HG03175 (cell line): Measurements from ENCODE around the gene SETD1A.
"Not testable (repeated sequence)": the region's sequence is repeated elsewhere in the genome, so short reads cannot be mapped to it uniquely, and the experiment has no call there.

Experiments
- ATAC-seq: cut with Tn5 transposase; IDR thresholded peaks from one replicate; pipeline ENCODE4 v1.9.1; 2021; ENCODE audit warnings: mild to moderate bottlenecking, moderate library complexity; ENCODE audit not compliant: unreplicated experiment

The SETD1A gene

DNA sequence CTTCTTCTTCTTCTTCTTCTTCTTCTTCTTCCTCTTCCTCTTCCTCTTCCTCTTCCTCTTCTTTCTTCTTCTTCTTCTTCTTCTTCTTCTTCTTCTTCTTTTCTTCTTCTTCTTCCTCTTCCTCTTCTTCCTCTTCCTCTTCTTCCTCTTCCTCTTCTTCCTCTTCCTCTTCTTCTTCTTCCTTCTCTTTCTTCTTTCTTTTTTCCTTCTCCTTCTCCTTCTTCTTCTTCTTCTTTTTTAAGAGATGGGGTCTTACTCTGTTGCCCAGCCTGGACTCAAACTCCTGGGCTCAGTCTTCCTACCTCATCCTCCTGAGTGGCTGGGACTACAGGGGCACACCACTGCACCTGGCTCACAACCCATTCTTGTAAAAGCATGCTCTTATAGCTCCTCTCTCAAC lies 55.7 kb downstream of the SETD1A start:
- ATAC-seq = not testable (repeated sequence)

DNA sequence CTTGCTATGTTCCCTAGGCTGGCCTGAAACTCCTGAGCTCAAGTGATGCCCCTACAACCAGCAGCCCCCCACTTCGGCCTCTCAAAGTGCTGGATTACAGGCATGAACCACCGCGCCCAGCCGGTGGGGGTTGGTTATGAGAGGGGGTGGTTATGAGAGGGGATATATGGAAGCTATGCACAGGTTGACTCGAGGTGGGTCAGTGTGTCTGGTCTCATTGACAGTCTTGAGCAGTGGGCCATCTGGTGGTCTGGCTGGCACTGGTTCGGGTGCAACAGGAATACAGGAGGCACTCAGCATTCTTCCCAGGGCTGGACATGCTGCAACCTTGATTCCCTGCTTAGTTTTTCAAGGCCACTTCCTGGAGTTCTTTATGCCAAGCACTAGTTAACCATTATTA lies 58.5 kb downstream of the SETD1A start:
- ATAC-seq = no peak

DNA sequence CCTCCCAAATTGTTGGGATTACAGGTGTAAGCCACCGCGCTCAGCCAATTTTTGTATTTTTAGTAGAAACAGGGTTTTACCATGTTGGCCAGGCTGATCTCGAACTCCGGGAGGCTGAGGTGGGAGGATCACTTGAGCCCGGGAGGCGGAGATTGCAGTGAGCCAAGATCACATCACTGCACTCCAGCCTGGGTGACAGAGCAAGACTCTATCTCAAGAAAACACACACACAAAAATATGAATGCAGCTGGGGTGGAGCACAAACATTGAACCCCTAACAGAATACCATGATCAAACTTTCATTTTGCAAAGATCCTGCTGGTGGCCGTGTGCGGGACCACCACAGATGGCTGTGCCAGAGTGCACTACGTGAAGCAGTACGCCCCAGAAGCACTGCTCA lies 60.2 kb downstream of the SETD1A start:
- ATAC-seq = not testable (repeated sequence)

DNA sequence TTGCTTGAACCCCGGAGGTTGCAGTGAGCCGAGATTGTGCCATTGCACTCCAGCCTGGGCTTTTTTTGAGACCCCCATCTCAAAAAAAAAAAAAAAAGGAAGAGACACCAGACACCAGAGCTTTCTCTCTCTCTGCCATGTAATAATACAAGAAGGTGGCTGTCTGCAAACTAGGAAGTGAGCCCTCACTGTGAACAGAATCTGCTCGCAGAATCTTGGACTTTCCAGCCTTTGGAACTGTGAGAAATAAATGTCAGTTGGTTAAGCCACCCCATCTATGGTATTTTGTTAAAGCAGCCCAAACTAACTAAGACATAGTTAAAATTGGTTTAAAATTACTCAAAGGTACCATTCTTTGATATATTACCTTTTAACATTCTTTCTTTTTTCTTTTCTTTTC lies 63.0 kb downstream of the SETD1A start:
- ATAC-seq = no peak

DNA sequence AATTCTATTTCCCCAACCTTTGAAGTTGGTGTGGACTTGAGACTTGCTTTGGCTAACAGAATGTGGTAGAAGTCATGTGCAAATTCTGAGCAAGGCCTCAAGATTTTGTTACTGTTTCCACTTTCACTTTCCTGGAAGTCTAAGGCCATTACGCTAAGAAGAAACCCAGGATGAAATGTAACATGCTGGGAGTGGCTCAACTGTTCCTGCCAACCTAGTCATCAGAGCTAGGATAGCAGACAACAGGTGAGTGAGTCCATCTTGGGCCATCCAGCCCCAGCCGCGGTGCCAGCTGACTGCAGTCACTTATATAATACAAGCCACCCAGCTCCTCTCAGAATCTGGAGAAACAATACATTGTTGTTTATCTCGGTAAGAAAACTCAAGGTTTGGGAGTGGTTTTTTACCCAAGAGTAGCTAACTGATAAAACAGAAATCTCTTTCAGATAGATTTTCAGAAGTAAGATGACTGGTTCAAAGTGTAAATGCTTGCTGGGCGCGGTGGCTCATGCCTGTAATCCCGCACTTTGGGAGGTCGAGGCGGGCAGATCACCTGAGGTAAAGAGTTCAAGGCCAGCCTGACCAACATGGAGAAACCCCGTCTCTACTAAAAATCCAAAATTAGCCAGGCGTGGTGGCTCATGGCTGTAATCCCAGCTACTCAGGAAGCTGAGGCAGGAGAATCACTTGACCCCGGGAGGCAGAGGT lies 65.1 kb downstream of the SETD1A start:
- no peak for ATAC-seq

DNA sequence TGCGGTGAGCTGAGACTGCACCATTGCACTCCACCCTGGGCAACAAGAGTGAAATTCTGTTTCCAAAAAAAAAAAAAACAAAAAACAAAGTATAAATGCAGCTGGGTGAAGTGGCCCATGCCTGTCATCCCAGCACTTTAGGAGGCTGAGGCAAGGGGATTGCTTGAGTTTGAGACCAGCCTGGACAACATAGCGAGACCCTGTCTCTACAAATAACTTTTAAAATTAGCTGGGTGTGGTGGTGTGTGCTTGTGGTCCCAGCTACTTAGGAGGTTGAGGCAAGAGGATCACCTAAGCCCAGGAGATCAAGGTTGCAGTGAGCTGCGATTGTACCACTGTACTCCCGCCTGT lies 65.7 kb downstream of the SETD1A start:
- ATAC-seq = no peak

DNA sequence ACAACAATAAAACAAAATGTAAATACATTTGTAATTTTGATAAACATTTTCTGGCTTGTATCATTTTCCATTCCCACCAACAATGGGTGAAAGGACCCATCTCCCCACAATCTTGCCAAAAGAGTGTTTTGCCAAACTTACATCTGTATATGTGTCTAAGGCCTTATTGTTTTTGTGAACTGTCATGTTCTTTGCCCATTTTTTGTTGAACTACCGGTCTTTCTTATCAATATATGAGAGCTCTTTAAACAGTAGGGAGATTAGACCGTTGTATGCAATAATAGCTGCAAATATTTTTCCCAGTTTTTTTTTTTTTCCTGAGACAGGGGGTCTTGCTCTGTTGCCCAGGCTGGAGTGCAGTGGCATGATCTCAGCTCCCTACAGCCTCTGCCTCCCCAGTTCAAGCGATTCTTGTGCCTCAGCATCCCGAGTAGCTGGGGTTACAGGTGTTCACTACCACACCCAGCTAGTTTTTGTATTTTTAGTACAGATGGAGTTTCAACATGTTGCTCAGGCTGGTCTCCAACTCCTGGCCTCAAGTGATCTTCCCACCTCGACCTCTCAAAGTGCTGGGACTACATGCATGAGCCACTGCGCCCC lies 66.2 kb downstream of the SETD1A start:
- ATAC-seq = no peak

DNA sequence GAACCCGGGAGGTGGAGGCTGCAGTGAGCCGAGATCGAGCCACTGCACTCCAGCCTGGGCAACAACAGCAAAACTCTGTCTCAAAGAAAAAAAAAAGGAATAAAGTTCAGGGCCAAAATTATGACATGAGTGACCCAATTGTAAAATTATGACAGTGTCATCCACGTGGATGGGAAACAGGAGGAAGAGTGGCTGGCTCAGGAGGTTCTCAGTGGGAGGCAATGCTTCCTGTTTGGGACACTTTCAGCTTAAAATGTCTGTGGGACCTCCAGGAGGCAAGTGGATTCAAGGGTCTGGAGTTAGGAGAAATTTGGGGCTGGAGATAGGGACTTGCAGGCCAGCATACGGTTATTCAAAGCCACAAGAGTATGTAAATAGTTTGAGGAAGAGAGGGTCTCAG lies 67.8 kb downstream of the SETD1A start:
- ATAC-seq = no peak

DNA sequence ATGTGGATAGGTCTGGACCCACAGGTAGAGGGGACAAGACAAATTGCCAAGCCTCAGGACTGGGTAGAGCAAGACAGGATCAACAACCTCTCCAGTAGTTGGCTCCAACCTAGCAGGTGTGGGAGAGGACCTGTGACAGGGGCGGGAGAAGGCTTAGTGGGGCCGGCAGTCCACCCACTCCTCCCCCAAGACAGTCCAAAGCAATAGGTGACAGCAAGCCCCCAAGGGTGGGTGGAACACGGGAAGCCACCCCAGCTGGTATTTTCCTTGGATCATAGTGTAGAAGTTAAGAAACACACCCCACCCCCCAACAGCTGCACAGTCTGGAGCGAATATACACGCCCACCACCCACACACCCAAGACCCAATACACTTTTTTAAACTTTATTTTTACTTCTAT lies 71.7 kb downstream of the SETD1A start:
- no peak for ATAC-seq

DNA sequence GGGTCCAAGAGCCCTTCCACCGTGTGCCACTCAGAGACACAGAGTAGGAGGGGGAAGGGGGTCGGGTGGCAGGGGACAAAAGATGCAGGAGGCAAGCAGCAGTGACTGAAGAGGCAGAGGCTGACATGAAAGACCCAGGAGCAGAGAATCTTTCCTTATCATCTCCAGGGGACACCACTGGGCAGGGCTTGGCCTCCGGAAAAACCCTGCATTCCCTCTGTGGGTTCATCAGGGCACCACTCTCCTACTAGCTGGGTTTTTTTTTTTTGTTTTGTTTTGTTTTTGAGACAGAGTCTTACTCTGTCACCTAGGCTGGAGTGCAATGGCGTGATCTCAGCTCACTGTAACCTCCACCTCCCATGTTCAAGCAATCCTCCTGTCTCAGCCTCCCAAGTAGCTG lies 73.7 kb downstream of the SETD1A start:
- no peak for ATAC-seq

DNA sequence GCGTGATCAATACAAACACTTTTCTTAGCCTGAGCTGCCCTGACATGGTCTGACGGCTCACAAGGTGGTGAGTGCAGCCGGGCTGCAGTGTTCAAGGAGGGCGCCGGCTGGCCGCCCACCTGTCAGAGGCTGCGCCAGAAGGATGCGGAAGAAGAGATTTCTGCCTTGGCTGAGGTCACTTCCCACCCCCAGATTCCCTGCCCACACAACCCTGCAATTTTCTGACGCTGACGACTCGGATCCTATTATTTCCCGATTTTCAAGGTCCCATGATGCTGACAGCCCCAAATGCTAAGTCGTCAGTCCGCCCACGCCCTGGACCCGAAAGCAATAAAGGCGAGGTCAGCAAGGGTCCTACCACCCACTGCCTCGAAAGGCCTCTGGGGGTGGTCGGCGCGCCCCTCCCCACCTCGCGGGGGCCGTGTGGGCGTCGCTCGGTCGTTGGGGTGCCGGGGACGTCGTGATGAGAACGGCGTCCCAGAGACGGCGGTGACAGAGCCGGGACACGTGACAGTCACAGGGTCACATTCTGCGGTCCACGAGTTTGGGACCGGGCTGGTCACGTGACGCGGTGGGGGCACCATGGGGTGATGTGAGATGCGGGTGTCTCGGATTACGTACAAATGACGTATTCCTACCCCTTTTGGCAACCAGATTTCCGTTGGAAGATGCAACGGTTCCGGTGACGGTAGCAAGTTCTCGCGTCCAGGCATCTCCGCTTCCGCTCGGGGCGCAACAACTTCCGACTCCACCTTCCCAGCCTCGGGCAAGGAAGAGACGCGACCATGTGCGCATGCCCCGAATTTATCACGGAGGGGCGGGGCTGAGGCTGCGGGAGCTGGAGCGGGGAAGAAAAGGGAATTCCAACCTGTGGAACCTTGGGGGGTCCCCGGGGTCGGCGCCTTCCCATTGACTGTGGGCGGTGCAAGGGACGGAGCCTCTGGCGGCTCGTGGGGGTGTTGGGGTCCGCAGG lies 75.5 kb downstream of the SETD1A start, which contains the start of gene STX4:
TSS of gene STX4 (plus strand) at position 823 of the 973 bp plus-strand sequence. CDS start 248 bp downstream, outside the sequence.
- ATAC-seq = peak; percentile 74

DNA sequence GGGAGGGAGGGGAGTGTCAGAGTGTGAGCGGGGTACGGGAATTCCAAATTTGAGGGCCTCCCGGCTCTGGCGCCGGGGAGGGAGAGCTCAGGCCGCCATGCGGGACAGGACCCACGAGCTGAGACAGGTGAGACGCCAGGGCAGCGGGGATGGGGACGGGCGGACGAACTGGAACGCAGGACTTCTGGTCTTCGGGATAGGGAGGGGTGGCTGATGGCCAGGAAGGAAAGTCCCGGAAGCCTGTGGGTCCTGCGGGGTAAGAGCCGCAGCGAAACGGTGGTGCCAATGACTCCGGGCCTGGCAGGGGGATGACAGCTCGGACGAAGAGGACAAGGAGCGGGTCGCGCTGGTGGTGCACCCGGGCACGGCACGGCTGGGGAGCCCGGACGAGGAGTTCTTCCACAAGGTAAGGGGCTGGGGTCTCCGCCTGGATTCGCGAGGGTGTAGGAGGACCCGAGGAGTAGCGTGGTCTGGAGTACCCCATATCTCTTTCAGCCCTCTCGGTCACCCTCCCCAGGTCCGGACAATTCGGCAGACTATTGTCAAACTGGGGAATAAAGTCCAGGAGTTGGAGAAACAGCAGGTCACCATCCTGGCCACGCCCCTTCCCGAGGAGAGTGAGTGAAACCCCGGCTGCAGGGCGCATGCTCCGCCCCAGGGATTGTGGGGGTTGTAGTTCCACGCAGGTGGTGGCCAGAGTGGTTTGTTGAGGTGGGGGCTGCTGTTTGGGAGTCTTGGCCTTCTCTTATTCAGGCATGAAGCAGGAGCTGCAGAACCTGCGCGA lies 76.3 kb downstream of the SETD1A start:
- ATAC-seq = peak; percentile 48
